CD4-positive, CD25-positive, alpha-beta regulatory T cell (primary cell): ENCODE results near the gene GTF2H4. TPM values are rescaled to one million over a fixed set of nuclear protein-coding genes. Genes with fewer than 3 reads are reported as not detected.
"Not testable (repeated sequence)": the region's sequence is repeated elsewhere in the genome, so short reads cannot be mapped to it uniquely, and the experiment has no call there.

Experiments used
- ATAC-seq, 2 donors: fragments of 150-1000 bp; cut with Tn5 transposase; one replicate each; pipeline ENCODE4 v1.10.0; 2021; ENCODE audit warnings: low read depth in 2 of 2, moderate number of reproducible peaks in 2 of 2, moderate library complexity in 1 of 2
- DNase-seq, 3 donors: peaks; one replicate each; pipeline versions ENCODE4 v3.0.0 to v3.0.0-alpha.2; 2012 to 2022; ENCODE audit warnings: mixed read lengths in 1 of 3
- H3K27ac ChIP-seq: one replicate; pipeline ENCODE4 v1.7.0; 2013; ENCODE audit warnings: mild to moderate bottlenecking, low read length; ENCODE audit not compliant: insufficient read depth, poor library complexity, severe bottlenecking
- H3K27me3 ChIP-seq: one replicate; pipeline ENCODE4 v1.7.0; 2013; ENCODE audit warnings: low read length; ENCODE audit not compliant: control insufficient read depth, insufficient read depth
- H3K36me3 ChIP-seq: one replicate; pipeline ENCODE4 v1.7.0; 2013; ENCODE audit warnings: mild to moderate bottlenecking, low read length, moderate library complexity; ENCODE audit not compliant: control insufficient read depth, insufficient read depth
- H3K4me1 ChIP-seq: 2 replicates; pipeline ENCODE4 v1.7.0; 2013; ENCODE audit warnings: mild to moderate bottlenecking, low read length; ENCODE audit not compliant: insufficient read depth, control insufficient read depth, poor library complexity, severe bottlenecking
- H3K4me3 ChIP-seq: one replicate; pipeline ENCODE4 v1.7.0; 2013; ENCODE audit warnings: low read depth, mild to moderate bottlenecking, low read length, moderate library complexity
- H3K9me3 ChIP-seq, 2 experiments: 1 replicate in 1 of 2; 2 replicates in 1 of 2; pipeline ENCODE4 v1.7.0; 2013; ENCODE audit warnings: low read length in 2 of 2, mild to moderate bottlenecking in 1 of 2, moderate library complexity in 1 of 2; ENCODE audit not compliant: control insufficient read depth in 2 of 2
- H3K27ac Mint-ChIP-seq, 3 donors: one replicate each; pipeline ENCODE4 v1.8.0; 2020 to 2022; ENCODE audit warnings: mild to moderate bottlenecking in 3 of 3, mixed read lengths in 3 of 3, moderate library complexity in 2 of 3
- H3K27me3 Mint-ChIP-seq: one replicate; pipeline ENCODE4 v1.8.0; 2022; ENCODE audit warnings: mild to moderate bottlenecking, mixed read lengths
- H3K36me3 Mint-ChIP-seq: one replicate; pipeline ENCODE4 v1.8.0; 2020; ENCODE audit warnings: mixed read lengths
- H3K4me1 Mint-ChIP-seq, 4 donors: one replicate each; pipeline ENCODE4 v1.8.0; 2020 to 2022; ENCODE audit warnings: mixed read lengths in 4 of 4, mild to moderate bottlenecking in 1 of 4
- H3K4me3 Mint-ChIP-seq, 4 donors: one replicate each; pipeline ENCODE4 v1.8.0; 2020 to 2022; ENCODE audit warnings: mild to moderate bottlenecking in 4 of 4, mixed read lengths in 4 of 4, moderate library complexity in 3 of 4
- H3K9me3 Mint-ChIP-seq, 7 donors: one replicate each; pipeline ENCODE4 v1.8.0; 2020 to 2022; ENCODE audit warnings: mixed read lengths in 7 of 7, mild to moderate bottlenecking in 3 of 7, moderate library complexity in 2 of 7
- polyA plus RNA-seq, 4 donors: library from polyadenylated mRNA; unstranded; fragments of 300-500 nt; fragmentation: Illumina TruSeq; gene quantifications; one replicate each; pipeline ENCODE4 v1.2.3, GENCODE V29; 2021
- total RNA-seq: library from RNA; stranded (reverse); gene quantifications from one replicate; pipeline ENCODE4 v1.2.3, GENCODE V29; 2022

Gene GTF2H4
- total RNA-seq (15.5 TPM), polyA plus RNA-seq (1 to 10 TPM; 6.8 to 7.8 (median 7.0) TPM)

DNA sequence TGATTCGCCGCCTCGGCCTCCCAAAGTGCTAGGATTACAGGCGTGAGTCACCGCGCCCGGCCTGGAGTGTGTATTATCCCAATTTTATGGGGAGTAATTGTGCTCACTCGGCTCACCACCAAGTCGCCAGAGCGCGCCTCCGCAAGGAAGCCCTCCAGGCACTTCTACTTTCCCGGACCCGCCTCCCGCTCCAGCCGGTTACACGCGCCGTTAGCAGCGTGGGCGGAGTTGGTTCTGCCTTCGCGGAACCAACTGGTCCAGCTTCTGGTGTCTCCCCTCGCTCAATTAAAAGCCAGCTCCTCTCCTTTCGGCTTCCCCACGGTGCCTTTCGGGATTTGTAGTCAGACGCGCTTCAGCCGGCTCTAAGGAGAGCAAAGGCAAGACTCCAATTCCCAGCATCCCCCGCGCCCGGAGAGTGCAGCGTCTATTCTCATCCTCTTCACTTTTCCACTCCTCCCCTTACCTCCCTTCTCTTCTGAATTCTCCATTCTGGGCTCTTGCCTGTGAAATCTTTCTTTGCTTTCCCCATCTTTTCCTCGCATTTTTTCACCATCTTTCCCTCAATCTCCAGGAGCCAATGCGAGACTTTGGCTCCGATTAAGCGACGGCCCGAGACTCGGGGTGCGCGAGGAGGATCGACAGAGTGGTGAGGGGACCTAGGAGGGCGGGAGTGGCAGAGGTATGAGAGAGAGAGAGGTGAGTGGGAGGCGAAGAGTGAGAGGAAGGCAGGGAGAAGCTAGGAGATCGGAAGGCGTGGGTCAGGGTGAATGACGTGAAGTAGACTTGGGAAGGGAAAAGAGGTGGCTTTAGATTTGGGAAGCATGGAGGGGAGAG, at the start of gene GTF2H4:
GTF2H4 (plus strand) TSS at position 450 of the 834 bp plus-strand sequence.
- H3K9me3 ChIP-seq, result no peaks in the 10 kb centered on the region
- H3K4me3 ChIP-seq, result peak within 1 kb of the TSS; percentile 92
- no peaks in the 10 kb centered on the region for H3K9me3 Mint-ChIP-seq
- peaks cover under 1% of the 10 kb centered on the region for H3K27me3 Mint-ChIP-seq
- peak within 1 kb of the TSS; percentile 68 to 93 (median 89) for H3K27ac Mint-ChIP-seq
- H3K36me3 Mint-ChIP-seq, result peaks cover 13% of the 10 kb centered on the region
- H3K27me3 ChIP-seq, result no peaks in the 10 kb centered on the region
- DNase-seq (peak; percentile 93 to 98 (median 93)), ATAC-seq (peak; percentile 98 to 100)
- H3K36me3 ChIP-seq, result peaks cover 11% of the 10 kb centered on the region
- H3K27ac ChIP-seq, result no peak within 1 kb of the TSS
- peak within 1 kb of the TSS; percentile 98 to 100 (median 99) for H3K4me3 Mint-ChIP-seq
- peaks cover 9 to 34% (median 20%) of the 10 kb centered on the region in 4 donors for H3K4me1 Mint-ChIP-seq
- peaks cover 12% of the 10 kb centered on the region for H3K4me1 ChIP-seq

DNA sequence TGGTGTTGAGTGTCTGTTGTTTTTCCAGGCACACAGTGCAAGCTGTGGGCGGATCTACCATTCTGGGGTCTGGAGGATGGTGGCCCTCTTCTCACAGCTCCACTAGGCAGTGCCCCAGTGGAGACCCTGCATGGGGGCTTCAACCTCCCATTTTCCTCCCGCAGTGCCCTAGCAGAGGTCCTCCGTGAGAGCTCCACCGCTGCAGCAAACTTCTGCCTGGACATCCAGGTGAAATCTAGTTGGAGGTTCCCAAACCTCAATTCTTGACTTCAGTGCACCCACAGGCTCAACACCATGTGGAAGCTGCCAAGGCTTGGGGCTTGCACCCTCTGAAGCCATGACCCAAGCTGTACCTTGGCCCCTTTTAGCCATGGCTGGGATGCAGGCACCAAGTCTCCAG, 48.3 kb upstream of the GTF2H4 start:
- not testable (repeated sequence) for H3K27ac ChIP-seq, H3K27me3 ChIP-seq, H3K4me1 Mint-ChIP-seq, H3K36me3 Mint-ChIP-seq, H3K36me3 ChIP-seq, H3K27ac Mint-ChIP-seq, DNase-seq, H3K9me3 ChIP-seq, H3K4me1 ChIP-seq, H3K4me3 ChIP-seq, ATAC-seq, H3K4me3 Mint-ChIP-seq, H3K27me3 Mint-ChIP-seq
- peaks cover 0 to 14% (median 5%) of the 10 kb centered on the region in 7 donors for H3K9me3 Mint-ChIP-seq

DNA sequence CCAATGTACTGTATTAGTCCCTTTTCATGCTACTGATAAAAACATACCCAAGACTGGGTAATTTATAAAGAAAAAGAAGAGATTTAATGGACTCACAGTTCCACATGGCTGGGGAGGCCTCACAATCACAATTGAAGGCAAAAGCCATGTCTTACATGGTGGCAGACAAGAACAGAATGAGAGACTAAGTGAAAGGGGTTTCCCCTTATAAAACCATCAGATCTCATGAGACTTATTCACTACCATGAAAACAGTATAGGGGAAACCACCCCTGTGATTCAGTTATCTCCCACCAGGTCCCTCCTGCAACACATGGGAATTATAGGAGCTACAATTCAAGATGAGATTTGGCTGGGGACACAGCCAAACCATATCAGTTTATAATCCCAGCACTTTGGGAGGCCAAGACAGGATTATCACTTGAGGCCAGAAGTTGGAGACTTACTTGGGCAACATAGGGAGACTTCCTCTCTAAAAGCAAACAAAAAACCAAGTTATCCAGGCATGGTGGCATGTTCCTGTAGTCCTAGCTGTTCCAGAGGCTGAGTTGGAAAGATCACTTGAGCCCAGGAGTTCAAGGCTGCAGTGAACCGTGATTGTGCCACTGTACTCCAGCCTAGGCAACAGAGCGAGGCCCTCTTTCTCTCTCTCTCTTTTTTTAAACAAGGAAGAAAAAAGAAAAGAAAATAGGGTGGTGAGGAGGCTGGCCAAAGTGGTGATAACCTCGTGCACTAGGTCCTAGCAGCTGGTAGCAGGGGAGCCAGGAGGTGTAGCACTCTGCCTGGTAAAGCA, 46.6 kb upstream of the GTF2H4 start:
- no peak overlapping the region for H3K4me3 ChIP-seq
- H3K4me1 ChIP-seq, result no peaks in the 10 kb centered on the region
- no peak overlapping the region for H3K27ac ChIP-seq
- no peaks in the 10 kb centered on the region for H3K9me3 ChIP-seq
- no peak for DNase-seq
- H3K4me1 Mint-ChIP-seq, result no peaks in the 10 kb centered on the region
- no peaks in the 10 kb centered on the region for H3K36me3 ChIP-seq
- peaks cover 3% of the 10 kb centered on the region for H3K36me3 Mint-ChIP-seq
- peaks cover 4% of the 10 kb centered on the region for H3K27me3 ChIP-seq
- peaks cover 0 to 14% (median 5%) of the 10 kb centered on the region in 7 donors for H3K9me3 Mint-ChIP-seq
- no peak overlapping the region for H3K4me3 Mint-ChIP-seq
- H3K27me3 Mint-ChIP-seq, result peaks cover 2% of the 10 kb centered on the region
- no peak for ATAC-seq
- H3K27ac Mint-ChIP-seq, result no peak overlapping the region

DNA sequence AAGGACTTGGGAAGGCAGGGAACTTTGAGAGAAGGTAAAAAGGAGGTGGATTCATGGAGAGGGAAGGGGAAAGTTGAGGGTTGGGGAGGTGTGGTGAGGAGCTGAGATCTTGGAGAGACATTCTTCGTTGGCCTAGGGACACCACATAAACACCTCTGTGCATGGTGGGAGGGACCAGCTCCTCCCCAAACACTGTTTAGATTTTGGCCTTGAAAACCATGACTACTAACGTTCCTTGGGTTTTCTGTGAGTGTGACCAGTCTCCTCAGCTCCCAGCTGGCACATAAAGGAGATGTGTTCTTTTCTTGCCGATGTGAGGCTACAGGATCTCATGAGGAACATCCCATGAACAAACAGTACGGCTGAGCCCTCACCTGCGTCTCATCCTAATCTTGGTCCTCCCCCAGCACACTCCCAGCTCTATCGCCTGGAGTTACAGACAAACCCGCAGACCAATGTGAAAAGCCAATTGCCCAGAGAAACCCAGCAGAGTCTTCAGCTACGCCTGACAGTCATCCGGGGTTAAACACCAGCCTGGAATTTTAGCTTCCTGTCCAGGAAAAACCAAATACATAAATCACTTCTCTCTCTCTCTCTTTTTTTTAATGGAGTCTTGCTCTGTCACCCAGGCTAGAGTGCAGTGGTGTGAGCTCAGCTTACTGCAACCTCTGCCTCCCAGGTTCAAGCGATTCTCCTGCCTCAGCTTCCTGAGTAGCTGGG, 45.7 kb upstream of the GTF2H4 start:
- no peaks in the 10 kb centered on the region for H3K4me1 ChIP-seq
- Mint-ChIP-seq H3K9me3 (peaks cover 0 to 14% (median 5%) of the 10 kb centered on the region in 7 donors), H3K27me3 (no peaks in the 10 kb centered on the region), H3K4me1 (no peaks in the 10 kb centered on the region), H3K36me3 (peaks cover 3% of the 10 kb centered on the region), H3K4me3 (no peak overlapping the region), H3K27ac (no peak overlapping the region)
- H3K36me3 ChIP-seq, result no peaks in the 10 kb centered on the region
- peaks cover 3% of the 10 kb centered on the region for H3K27me3 ChIP-seq
- DNase-seq (no peak), ATAC-seq (no peak)
- no peaks in the 10 kb centered on the region for H3K9me3 ChIP-seq
- no peak overlapping the region for H3K27ac ChIP-seq
- H3K4me3 ChIP-seq, result no peak overlapping the region

DNA sequence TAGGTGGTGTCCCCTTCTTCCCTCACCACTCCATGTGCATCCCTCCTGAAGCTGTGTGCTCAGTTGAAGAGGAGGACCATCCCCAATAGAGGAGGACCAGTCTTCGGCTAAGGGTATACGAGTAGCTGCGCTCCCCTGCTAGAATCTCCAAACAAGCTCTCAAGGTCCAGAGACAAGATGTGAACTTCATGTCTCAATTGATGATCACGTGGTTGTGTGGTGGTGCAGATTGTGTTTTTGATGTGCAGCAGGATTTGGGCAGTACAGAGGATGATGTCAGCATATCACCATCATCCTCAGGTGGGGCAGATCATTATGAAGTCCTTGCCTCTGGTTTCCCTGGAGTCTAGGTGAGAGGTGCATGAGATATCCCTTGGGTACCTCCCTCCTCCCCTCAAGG, 43.7 kb upstream of the GTF2H4 start:
- Mint-ChIP-seq H3K4me3 (no peak overlapping the region), H3K4me1 (no peaks in the 10 kb centered on the region), H3K36me3 (peaks cover 3% of the 10 kb centered on the region), H3K27ac (no peak overlapping the region), H3K9me3 (peaks cover 0 to 16% (median 9%) of the 10 kb centered on the region in 7 donors), H3K27me3 (peaks cover 8% of the 10 kb centered on the region)
- DNase-seq (no peak), ATAC-seq (no peak)
- no peaks in the 10 kb centered on the region for H3K4me1 ChIP-seq
- H3K4me3 ChIP-seq, result no peak overlapping the region
- H3K9me3 ChIP-seq, result peaks cover 4 to 10% of the 10 kb centered on the region in 2 experiments
- no peaks in the 10 kb centered on the region for H3K36me3 ChIP-seq
- no peak overlapping the region for H3K27ac ChIP-seq
- H3K27me3 ChIP-seq, result peaks cover 2% of the 10 kb centered on the region

DNA sequence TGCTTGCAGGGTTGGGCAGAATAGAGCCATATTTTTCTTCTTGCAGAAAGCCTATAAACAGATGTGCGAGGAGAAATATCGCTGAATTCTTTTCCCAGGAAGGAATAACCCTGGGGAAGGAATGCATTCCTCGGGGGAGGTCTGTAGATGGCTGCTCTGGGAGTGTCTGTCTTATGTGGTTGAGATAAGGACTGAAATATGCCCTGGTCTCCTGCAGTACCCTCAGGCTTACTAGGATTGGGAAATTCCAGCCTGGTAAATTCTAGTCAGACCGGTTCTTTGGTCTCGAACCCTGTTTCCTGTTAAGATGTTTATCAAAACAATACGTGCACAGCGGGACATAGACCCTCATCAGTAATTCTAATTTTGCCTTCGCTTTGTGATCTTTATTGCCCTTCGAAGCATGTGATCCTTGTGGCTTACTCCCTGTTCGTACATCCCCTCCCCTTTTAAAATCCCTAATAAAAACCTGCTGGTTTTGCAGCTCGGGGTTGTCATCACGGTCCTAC, 38.7 kb upstream of the GTF2H4 start:
- not testable (repeated sequence) for H3K27ac Mint-ChIP-seq, H3K4me3 Mint-ChIP-seq, ATAC-seq

DNA sequence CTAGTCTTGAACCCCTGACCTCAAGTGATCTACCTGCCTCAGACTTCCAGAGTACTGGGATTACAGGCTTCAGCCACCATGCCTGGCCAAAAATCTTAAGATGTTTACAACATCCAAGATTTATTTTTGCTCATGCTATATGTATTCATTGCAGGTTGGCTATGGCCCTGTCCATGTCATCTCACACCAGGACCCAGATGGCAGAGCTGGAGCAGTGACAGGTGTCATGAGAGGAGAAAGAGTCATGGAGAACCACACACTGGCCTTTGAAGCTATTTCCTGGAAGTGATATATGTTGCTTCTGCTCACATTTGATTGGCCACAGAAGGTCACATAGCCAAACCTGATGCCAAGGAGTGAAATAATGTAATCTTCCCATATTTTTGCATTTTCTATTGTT, 37.5 kb upstream of the GTF2H4 start:
- Mint-ChIP-seq H3K27me3 (peaks cover 26% of the 10 kb centered on the region), H3K4me3 (no peak overlapping the region), H3K4me1 (peaks cover 0 to 7% (median 5%) of the 10 kb centered on the region in 4 donors), H3K9me3 (peaks cover 0 to 37% (median 11%) of the 10 kb centered on the region in 7 donors), H3K27ac (no peak overlapping the region), H3K36me3 (peaks cover 8% of the 10 kb centered on the region)
- no peak overlapping the region for H3K4me3 ChIP-seq
- no peaks in the 10 kb centered on the region for H3K4me1 ChIP-seq
- DNase-seq, result no peak
- H3K9me3 ChIP-seq, result peaks cover 9 to 26% of the 10 kb centered on the region in 2 experiments
- no peak overlapping the region for H3K27ac ChIP-seq
- no peaks in the 10 kb centered on the region for H3K36me3 ChIP-seq
- no peaks in the 10 kb centered on the region for H3K27me3 ChIP-seq
- no peak for ATAC-seq

More for the DNA sequence above, 38.7 kb upstream of the GTF2H4 start:
- Mint-ChIP-seq H3K9me3 (peaks cover 0 to 37% (median 11%) of the 10 kb centered on the region in 7 donors), H3K27me3 (peaks cover 26% of the 10 kb centered on the region)
- H3K36me3 Mint-ChIP-seq, H3K27me3 ChIP-seq, H3K27ac ChIP-seq, H3K36me3 ChIP-seq, DNase-seq, H3K4me1 Mint-ChIP-seq, H3K4me1 ChIP-seq, H3K4me3 ChIP-seq: not testable (repeated sequence)
- peaks cover 9 to 26% of the 10 kb centered on the region in 2 experiments for H3K9me3 ChIP-seq
